Liver (tissue), 3 donors: ENCODE measurements around the gene LRRC32.

Experiments used
- CTCF ChIP-seq: fragments of 150-350 bp; IDR thresholded peaks from 2 replicates; pipeline ENCODE4 v1.5.1; 2017; ENCODE audit warnings: improper control_type of control experiment, low read depth, low read length; ENCODE audit not compliant: missing input control
- JUND ChIP-seq, 2 donors: IDR thresholded peaks; 2 replicates each; pipeline ENCODE4 v1.6.1; 2016; ENCODE audit warnings: antibody characterized with exemption in 2 of 2
- RAD21 ChIP-seq, 2 donors: IDR thresholded peaks; 2 replicates each; pipeline ENCODE4 v1.6.1; 2016; ENCODE audit warnings: antibody characterized with exemption in 2 of 2, mild to moderate bottlenecking in 2 of 2
- donor health status: healthy.
- donor health status: healthy.

DNA sequence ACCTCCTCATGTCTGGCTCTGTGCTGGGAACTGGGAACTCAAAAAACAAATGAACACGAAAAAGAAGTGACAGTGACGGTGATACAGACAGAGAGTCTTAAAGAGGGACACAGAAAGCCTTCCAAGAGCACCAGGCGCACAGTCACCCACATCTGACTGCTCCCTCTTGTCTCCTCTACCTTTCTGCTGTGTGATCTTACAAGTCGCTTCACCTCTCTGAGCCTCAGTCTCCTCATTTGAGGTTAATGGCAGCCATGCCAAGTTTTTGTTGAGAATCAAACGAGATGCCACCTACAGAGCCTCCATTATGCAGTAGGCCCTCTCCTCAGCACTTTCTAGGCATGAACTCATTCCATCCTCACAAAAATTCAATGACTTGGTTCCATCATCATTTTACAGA, 3.7 kb downstream of the LRRC32 start:
- TF ChIP-seq CTCF, result no peak
- TF ChIP-seq RAD21 (IDR thresholded peaks at IDR 0.05), result no peak
- TF ChIP-seq JUND (IDR thresholded peaks at IDR 0.05), result no peak
